ENCODE results near the gene MTREX.

The MTREX gene

DNA sequence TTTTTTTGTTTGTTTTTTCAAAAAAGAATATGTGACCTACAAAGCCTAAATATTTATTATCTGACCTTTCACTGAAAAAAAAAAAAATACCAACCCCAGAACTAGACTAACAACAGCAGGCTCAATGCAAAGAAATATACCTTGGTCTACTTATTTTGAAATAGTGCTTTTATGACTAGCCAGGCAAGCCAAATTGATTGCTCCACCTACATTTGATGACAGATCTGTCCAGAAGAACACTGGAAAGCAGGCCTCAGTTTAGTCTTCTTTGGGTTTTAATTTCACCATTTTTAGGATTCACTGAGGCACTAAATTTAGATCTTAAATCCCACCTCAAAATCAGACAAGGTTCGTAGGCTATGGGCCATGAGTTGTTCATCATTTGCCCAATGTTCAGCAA, 129.7 kb downstream of the MTREX start:
- DNase-seq: no peak

DNA sequence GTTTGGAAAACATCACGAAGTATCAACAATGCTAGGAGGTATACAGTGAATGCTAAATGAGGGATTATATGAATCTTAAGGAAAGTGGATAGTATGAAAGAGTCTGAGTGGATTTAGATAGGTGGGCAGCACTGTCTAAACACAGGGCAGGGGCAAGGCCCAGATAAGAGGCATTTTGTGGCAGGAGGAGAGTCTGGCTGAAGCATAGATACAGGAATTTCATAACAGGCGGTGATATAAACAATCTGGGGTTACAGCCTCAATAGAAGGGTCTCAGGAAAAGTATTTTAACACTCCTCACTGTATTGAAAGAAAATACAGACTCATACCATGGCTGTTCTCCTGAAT, 130.0 kb downstream of the MTREX start:
- DNase-seq: no peak

DNA sequence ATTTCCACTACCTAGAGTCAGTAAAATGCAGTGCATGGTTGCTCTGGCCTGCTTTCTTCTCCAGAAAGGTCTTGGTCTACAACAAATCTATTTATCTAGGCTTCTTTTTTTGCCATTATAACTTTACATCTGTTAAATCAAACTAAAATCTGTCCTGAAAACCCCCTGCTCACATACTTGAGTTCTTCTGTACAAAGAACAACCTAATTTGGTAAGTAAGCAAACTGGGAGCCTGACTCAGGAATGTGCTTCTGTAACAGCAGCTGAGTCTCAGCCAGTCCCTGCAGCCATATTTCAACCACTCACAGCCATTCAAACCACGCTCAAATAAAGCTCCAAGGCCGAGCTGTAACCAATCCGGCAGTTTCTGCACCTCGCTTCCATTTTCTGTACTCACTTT, 131.2 kb downstream of the MTREX start:
- DNase-seq: no peak

DNA sequence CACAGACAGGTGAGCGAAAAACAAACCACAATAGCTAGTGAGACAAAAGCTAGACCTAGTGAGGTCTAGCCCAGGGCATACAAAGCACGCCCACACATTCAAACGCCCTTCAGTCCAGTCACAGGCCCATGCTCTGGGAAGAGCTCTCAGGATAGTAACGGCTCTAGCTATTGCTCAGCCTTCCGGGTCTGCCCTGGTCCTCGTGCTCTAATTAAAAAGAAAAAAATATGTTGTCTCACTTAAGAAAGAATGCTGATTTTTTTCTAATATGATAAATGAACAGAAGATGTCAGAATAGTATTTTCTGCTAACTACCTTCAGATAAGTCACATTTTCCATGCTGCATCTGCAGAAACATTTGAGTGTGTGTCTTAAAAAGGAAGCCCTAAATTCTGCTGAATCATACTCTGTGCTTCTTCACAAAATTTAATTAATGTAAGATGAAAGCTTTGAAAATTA, 132.4 kb downstream of the MTREX start:
- peak in 1 of 5 experiments; percentile 60 for DNase-seq

DNA sequence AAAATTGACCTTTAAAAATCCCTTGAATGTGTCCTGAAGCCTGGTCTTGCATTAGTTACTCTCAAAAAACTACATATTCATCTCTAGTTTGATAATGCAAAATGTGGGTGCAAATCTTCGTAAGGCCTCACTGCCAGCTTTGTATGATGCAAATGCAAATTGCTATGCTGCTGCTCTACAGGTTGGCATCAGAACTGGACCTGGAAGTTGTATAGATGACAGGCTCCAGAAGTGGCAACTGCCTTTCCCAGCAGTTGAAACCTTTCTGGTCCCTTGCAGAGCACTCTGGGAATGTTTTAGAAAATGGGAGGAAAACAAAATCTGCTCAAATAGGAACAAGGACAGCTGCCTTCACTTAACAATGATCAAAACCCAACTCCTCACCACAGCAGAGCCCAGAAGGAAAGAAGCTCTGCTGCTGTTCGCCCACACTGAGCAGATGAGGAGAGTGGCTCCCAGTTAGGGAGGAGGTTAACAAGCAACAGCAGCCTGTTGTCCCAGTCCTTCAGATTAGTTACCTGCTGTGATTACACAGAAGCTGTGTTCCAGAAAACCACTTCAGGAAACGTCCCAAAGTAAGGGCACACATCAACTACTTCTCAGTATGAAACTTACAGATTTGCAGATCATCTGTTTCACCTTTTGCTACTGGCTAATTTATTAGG, 133.4 kb downstream of the MTREX start:
- peak in 1 of 5 experiments; percentile 32 for DNase-seq

DNA sequence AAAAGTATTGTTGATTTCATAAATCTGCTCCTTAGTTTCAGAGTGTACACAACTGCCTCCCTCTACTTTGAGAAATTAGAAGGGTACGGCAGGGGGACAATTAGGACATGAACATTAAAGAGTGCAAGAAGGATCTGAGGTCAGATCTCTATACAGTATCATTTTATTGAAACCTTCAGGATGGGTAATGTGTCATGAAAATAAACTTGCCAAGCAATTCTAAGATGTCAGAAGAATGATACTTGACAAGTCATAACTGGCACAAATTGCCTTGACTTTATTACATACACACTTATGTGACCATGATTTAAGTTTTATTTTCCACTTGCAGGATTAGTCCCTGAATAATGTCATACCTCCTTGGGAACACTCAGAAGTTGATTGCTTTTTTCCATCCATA, 134.2 kb downstream of the MTREX start:
- peak in 1 of 5 experiments; percentile 30 for DNase-seq

DNA sequence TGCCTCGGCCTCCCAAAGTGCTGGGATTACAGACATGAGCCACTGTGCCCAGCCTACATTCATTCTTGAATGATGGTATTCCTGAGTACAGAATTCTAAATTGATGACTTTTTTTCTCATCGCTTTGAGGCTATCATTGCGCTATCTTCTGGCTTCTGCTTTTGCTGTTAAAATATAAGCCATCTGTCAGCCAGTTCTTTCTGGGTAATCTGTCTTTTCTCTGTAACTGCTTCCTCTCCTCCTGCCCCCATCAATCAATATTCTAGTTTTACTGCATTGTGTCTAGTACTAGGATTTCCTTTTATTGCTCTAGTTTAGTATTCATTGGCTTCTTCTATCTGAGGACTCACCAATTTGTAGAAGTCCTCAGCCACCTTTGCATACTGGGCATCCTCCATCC, 138.0 kb downstream of the MTREX start:
- DNase-seq: no peak

DNA sequence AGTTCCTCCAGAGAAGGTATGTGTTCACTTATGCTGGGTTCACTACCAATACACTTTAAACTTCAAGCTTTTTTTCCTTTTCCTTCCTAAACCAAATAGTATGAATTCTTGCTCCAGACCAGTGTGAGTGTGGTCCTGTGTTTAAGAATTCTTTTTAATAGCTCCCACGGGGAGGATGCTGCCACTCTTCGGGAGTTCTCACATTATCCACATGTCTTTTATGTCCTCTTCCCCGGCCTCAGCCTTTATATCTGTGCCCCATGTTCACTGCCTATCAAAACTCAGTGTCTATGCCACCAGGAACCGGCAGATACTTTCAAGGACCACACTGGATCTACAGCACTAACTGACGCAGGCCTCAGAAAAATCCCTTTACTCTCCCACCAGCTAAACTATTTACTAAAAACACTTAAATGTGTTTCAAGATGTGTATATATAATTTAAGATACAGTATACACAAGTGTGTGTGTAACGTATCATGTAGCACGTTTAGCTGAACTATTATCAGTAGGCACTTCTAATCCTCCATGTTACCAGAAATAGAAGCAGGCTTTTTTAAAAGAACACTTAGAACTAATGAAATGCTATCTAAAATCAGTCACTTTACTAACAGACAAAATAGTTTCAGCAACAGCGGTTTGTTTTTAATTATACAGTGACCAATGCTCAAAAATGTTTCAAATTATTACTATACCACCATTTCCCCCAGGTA, 139.0 kb downstream of the MTREX start:
- DNase-seq: no peak

DNA sequence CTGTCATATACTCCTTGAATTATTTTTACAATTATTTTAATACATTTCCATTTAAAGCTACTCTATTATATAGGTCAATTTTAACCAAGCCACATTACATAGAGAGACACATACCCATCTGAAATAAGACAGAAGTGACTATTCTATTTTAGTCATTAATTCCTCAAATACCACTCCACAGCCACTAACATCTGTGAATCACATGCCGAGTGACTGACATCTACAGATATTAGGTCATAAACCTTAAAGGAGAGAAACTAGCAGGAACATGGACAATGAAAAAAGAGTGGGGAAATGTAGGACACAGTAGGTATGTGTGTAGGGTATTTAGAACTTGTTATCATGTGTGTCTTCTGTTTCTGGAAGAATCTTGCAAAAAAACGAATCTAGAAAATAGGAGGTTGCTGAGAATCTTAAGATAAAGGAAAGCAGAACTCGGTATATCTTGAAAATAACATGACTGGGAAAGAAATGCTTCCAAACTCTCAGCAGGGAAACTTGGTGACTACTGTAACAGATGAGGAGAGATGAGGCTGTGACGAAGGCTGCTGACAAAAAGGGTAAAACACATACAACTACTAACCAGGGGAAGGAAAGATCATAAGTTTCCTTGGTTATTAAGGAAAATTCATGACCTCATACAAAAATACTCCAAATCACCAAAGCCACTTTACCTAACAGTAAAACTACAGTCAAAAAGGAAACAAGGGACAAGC, 142.4 kb downstream of the MTREX start:
- DNase-seq: no peak

DNA sequence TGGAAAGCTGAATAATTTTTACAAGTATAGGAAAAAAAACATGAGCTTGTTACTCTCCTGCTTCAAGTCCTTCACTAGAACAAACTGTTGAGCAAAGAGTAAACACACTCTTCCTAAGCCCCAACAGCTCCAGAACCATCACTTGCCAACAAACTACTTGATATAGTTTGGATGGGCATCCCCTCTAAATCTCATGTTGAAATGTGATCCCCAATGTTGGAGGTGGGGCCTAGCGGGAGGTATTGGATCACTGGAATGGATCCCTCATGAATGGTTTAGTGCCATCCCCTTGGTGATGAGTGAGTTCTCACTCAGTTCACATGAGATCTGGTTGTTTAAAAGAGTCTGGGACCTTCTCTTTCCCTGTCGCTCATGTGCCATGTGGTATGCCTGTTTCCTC, 144.2 kb downstream of the MTREX start:
- no peak for DNase-seq

DNA sequence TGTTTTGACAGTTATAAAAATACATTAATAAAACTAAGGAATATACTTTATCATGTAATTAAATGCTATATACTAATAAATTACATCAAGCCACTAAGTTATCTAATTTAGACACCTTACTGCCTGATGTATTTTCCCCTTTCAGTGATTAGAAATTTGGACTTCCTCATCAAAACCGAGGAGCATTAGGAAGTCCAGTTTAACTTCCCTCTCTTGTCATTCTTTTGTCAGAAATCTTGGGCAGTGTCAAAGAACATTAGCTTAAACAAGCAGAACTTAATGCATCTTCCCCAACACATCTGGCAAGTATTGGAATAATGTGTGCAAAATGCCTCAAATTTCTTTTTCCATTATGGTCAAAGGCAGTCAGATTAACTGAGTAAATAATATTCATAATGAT, 145.4 kb downstream of the MTREX start:
- DNase-seq: no peak

DNA sequence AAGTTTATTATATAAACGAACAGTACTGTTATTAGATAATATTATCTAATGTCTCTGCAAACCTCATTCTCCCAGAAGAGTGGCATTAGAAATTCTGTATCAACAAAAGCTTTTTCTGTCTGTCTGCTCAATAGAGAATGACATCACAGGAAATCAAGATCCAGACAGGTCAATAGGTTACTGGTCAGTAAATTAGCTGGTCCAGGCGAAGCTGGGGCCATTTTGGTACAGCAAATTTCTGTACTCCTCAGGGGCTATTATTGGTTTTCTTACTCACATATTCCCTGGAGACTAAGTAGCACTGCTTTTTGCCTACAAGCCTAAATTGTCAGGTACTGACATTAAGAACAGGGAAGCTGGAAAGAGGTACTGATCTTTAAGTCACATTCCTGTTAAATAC, 146.5 kb downstream of the MTREX start:
- no peak for DNase-seq

DNA sequence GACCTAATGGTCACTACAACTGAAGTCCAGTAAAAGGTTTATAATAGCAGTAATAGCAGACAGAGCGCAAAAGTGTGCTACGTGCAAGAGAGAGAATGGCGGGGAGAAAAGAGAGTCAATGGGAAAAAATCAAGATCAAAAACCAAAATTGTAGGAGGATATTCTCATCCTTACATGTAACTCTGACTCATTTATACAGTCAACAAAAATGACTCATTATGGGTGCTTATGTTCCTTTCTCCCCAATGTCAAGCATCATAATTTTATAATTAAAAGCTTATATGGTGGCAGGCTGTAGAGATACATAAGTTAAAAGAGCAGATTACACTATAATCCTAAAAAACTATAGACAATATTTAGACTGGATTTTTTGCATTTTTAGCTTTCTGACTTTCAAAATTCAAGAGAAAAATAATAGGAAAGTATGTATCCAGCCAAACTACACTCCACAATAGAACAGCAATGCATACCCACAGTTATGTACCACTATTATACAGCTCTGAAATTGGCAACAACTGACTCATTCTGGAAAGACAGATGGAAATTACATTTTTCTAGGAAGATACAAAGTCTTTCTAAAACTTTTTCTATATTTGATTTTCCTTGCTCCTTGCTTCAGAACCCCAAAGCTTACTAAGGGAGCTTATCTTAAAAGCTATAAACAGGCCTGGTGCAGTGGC, 148.6 kb downstream of the MTREX start:
- DNase-seq: no peak

DNA sequence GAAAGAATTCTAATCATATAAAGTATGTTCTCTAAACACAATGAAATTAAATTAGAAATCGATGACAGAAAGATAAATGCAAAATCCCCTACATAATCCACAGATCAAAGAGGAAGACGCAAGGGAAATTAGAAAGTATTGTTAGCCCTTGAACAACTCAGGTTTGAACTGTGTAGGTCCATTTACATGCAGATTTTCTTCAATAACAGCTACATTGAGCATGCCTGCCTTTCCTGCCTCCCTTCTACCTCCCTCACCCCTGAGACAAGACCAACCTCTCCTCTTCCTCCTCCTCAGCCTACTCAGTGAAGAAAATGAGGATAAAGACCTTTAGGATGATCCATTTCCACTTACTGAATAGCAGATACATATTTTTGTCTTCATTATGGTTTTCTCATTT, 151.8 kb downstream of the MTREX start:
- DNase-seq: no peak

DNA sequence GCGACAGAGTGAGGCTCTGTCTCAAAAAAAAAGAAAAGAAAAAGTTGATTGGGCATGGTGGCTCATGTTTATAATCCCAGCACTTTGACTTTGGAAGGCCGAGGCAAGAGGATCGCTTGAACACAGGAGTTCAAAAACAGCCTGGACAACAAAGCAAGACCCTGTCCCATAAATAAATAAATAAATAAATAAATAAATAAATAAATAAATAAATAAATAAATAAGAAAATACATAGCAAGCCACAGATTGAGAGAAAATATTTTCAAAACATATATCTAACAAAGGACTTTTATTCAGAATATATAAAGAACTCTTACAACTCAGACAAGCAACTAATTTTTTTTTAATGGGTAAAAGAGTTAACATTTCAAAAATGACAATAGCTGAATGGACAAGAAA, 155.8 kb downstream of the MTREX start:
- no peak for DNase-seq

DNA sequence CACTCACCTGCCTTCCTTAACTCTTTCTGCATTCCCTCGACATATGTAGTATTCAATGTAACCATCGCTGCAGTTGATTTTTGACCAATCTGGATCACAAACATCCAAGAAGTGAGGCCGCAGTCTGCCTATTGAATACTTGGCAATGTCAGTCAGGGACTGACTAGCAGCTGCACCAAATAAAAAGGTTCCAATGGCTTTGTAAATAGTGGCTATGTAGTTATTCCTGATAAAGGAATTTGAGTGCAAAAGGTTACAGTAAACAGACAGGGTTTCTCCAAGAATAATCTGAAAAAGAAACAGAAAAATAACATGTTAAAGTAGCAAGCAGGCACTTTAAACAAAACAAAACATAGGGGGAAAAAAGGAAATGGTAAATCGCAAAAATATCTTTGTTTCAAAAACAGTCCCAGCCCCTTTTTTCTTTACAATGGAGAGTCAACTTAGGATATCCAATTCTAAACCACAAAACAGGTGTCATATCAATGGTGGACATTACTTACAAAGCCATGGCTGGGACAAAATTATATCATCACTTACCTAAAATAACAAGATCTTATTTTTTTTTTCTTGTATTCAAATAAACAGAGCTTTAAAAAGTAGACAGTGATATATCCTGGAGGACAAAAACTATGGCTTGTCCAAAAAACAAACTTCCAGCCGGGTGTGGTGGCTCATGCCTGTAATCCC, 160.2 kb downstream of the MTREX start:
- no peak for DNase-seq

DNA sequence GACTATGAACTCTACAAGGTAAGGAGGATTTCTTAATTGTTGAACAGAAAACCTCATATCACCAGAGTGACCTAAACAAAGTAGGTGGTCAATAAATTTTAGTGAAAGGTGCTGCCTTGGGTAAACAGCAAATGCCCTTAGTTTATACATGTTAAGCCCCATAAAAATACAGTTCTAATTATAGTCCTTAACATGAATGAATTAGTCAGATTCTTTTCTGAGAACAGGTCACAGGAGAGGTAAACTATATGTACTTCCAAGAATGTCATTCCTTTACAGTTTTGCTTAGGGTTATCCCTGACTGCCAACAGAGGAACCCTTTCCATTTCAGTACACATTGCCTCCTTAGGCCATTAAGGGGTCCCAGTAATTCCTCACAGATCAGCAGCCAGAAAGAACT, 162.1 kb downstream of the MTREX start:
- DNase-seq: no peak

DNA sequence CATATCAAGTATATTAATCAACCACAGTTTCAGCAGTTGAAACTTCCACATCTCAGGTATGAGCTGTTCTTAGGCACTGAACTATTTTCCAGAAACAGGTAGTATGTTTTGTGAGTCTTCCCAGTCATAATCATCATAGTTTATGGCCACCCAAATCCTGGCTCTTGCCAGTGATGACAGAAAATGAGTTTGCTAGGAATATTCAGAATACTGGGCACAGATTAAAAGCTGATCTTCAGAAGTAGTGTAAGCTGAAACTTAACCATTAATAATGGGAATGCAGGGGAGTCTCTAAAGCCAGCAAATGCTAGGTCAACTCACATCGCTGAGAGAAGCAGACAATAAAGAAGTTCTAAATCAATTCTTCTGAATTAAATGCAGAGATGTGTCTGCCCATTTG, 162.5 kb downstream of the MTREX start:
- no peak for DNase-seq

DNA sequence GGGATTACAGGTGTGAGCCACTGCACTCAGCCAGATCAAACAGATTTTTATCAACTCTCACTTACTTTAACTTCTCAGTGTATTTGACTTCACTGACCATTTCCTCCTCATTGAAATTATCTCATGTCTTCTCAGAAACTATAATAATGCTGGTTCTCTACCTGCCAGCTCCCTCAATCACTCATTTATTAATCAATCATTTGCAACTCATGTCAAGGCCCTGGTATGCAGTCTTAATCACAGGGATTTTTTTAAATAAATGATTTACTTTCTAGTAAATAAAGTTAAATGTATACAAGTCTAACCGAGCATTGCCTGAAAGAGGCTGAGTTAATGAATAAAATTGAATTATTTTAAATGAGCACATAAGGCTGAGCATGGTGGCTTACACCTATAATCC, 163.7 kb downstream of the MTREX start:
- DNase-seq: no peak

DNA sequence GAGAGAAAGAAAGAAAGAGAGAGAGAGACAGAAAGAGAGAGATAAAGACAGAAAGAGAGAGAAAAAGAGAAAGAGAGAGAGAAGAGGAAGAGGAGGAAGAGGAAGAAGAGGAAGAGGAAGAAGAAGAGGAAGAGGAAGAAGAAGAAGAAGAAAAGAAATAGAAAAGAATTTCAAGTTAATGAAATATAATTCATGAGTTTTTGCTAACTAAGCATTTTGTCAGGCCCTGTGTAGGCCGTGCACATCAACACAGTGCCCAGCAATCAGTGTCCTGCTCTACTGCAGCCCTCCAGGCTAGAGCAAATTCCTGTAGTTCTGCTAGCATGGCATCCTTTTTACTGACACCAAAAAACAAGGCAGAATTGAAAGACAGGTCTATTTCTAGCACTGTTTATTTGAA, 164.9 kb downstream of the MTREX start:
- no peak for DNase-seq
